Fibroblast of gingiva (primary cell): ENCODE measurements around the gene DPYD.

ENCODE experiments used
- DNase-seq: peaks from one replicate; pipeline ENCODE4 v3.0.0-alpha.2; 2011; ENCODE audit warnings: low read depth

Gene DPYD

GRCh38 chr1:97691325-97691724 lies 229.5 kb downstream of the DPYD start:
- DNase-seq: no peak

GRCh38 chr1:97685360-97685759 lies 235.5 kb downstream of the DPYD start:
- no peak for DNase-seq

GRCh38 chr1:97680894-97681293 lies 239.9 kb downstream of the DPYD start:
- no peak for DNase-seq

GRCh38 chr1:97680470-97680869 lies 240.4 kb downstream of the DPYD start:
- DNase-seq: no peak

- DNase-seq: no peak
Observed at GRCh38 chr1:97677702-97678101, 243.1 kb downstream of the DPYD start.

- no peak for DNase-seq
Observed at GRCh38 chr1:97674517-97674916, 246.3 kb downstream of the DPYD start.

- DNase-seq: peak; percentile 7
Observed at GRCh38 chr1:97668945-97669344, 251.9 kb downstream of the DPYD start.

- DNase-seq: no peak
Observed at GRCh38 chr1:97660431-97661105, 260.3 kb downstream of the DPYD start.

- no peak for DNase-seq
Observed at GRCh38 chr1:97654876-97655585, 265.8 kb downstream of the DPYD start.

GRCh38 chr1:97651250-97651649 lies 269.6 kb downstream of the DPYD start:
- DNase-seq: no peak

GRCh38 chr1:97649591-97649990 lies 271.2 kb downstream of the DPYD start:
- no peak for DNase-seq

GRCh38 chr1:97647776-97648175 lies 273.1 kb downstream of the DPYD start:
- peak; percentile 63 for DNase-seq

- no peak for DNase-seq
Observed at GRCh38 chr1:97646071-97646470, 274.8 kb downstream of the DPYD start.

GRCh38 chr1:97640677-97641076 lies 280.2 kb downstream of the DPYD start:
- DNase-seq: no peak

GRCh38 chr1:97636941-97637340 lies 283.9 kb downstream of the DPYD start:
- DNase-seq: no peak

- DNase-seq: no peak
Observed at GRCh38 chr1:97634758-97635157, 286.1 kb downstream of the DPYD start.

GRCh38 chr1:97632776-97633175 lies 288.1 kb downstream of the DPYD start:
- no peak for DNase-seq

GRCh38 chr1:97632075-97632474 lies 288.8 kb downstream of the DPYD start:
- no peak for DNase-seq

- no peak for DNase-seq
Observed at GRCh38 chr1:97630948-97631347, 289.9 kb downstream of the DPYD start.

GRCh38 chr1:97630281-97630680 lies 290.6 kb downstream of the DPYD start:
- no peak for DNase-seq

GRCh38 chr1:97623220-97623619 lies 297.6 kb downstream of the DPYD start:
- DNase-seq: no peak

GRCh38 chr1:97621955-97622354 lies 298.9 kb downstream of the DPYD start:
- DNase-seq: no peak

- no peak for DNase-seq
Observed at GRCh38 chr1:97619706-97620105, 301.1 kb downstream of the DPYD start.

GRCh38 chr1:97610748-97611147 lies 310.1 kb downstream of the DPYD start:
- no peak for DNase-seq
